ENCODE data around the gene STING1. TPM values are rescaled to one million over a fixed set of nuclear protein-coding genes. Genes with fewer than 3 reads are reported as not detected.

Gene STING1
- total and polyA plus RNA-seq, 4 donors, result 16.0 to 31.7 (median 21.5) TPM

Small RNAs within 50 kb of the gene (small RNA-seq; reads per million reads assigned to genes)
- 5.6 reads per million, percentile 95 among the genes with 10 or more reads in this experiment for gene RNU5B-4P (ENCODE audit: low replicate concordance)

Other genes starting within 250 kb of the STING1 start
- 100 to 1,000 TPM; 433 to 543 TPM for gene MATR3, start 189.0 kb downstream of the STING1 start, total RNA-seq
- gene MATR3, start 189.0 kb downstream of the STING1 start, polyA plus RNA-seq (ENCODE audit: insufficient read length in 2 of 2), result 100 to 1,000 TPM; 580 to 752 TPM
- 100 to 1,000 TPM in 1 of 2 donors, 10 to 100 TPM in 1; 90.4 to 138 TPM for gene PAIP2, start 140.9 kb downstream of the STING1 start, total RNA-seq
- gene PAIP2, start 140.9 kb downstream of the STING1 start, polyA plus RNA-seq (ENCODE audit: insufficient read length in 2 of 2), result 100 to 1,000 TPM; 154 to 173 TPM
- under 1 TPM in 1 of 2 donors, not detected in 1; 0.40 TPM for gene SLC23A1, start 99.5 kb downstream of the STING1 start, total RNA-seq
- gene SLC23A1, start 99.5 kb downstream of the STING1 start, polyA plus RNA-seq (ENCODE audit: insufficient read length in 2 of 2), result under 1 TPM; 0.78 to 0.99 TPM
- gene MZB1, start 92.8 kb downstream of the STING1 start, total RNA-seq, result under 1 TPM; 0.17 to 0.59 TPM
- gene MZB1, start 92.8 kb downstream of the STING1 start, polyA plus RNA-seq (ENCODE audit: insufficient read length in 2 of 2), result under 1 TPM; 0.32 to 0.60 TPM
- gene PROB1, start 87.7 kb downstream of the STING1 start, total RNA-seq, result 1 to 10 TPM; 1.4 to 2.0 TPM
- 1 to 10 TPM; 5.1 to 7.1 TPM for gene PROB1, start 87.7 kb downstream of the STING1 start, polyA plus RNA-seq (ENCODE audit: insufficient read length in 2 of 2)
- gene SPATA24, start 78.7 kb downstream of the STING1 start, total RNA-seq, result 10 to 100 TPM in 1 of 2 donors, 1 to 10 TPM in 1; 4.8 to 12.3 TPM
- gene SPATA24, start 78.7 kb downstream of the STING1 start, polyA plus RNA-seq (ENCODE audit: insufficient read length in 2 of 2), result 1 to 10 TPM; 9.4 to 9.9 TPM
- 10 to 100 TPM; 26.6 to 36.6 TPM for gene DNAJC18, start 43.2 kb downstream of the STING1 start, total RNA-seq
- 10 to 100 TPM; 43.3 to 49.9 TPM for gene DNAJC18, start 43.2 kb downstream of the STING1 start, polyA plus RNA-seq (ENCODE audit: insufficient read length in 2 of 2)
- 10 to 100 TPM; 10.3 to 63.2 TPM for gene ECSCR, start 20.0 kb downstream of the STING1 start, total RNA-seq
- gene ECSCR, start 20.0 kb downstream of the STING1 start, polyA plus RNA-seq (ENCODE audit: insufficient read length in 2 of 2), result 10 to 100 TPM; 20.2 to 25.4 TPM
- gene SMIM33, start 11.8 kb downstream of the STING1 start, total RNA-seq, result not detected
- not detected for gene SMIM33, start 11.8 kb downstream of the STING1 start, polyA plus RNA-seq (ENCODE audit: insufficient read length in 2 of 2)
- gene UBE2D2, start 78.6 kb upstream of the STING1 start, total RNA-seq, result 100 to 1,000 TPM; 108 TPM
- gene UBE2D2, start 78.6 kb upstream of the STING1 start, polyA plus RNA-seq (ENCODE audit: insufficient read length in 2 of 2), result 100 to 1,000 TPM; 171 to 185 TPM
- gene CXXC5, start 165.6 kb upstream of the STING1 start, total RNA-seq, result 10 to 100 TPM; 71.5 to 82.6 TPM
- gene CXXC5, start 165.6 kb upstream of the STING1 start, polyA plus RNA-seq (ENCODE audit: insufficient read length in 2 of 2), result 100 to 1,000 TPM; 134 to 137 TPM

All from spinal cord (tissue), 4 donors.